A673 (cell line): Measurements from ENCODE around the gene SLC39A10. TPM values are rescaled to one million over a fixed set of nuclear protein-coding genes. Genes with fewer than 3 reads are reported as not detected.
A peak's percentile ranks its signal among the peaks of the same experiment; 100 is the strongest.
"Not testable (repeated sequence)": the region's sequence is repeated elsewhere in the genome, so short reads cannot be mapped to it uniquely, and the experiment has no call there.

Experiments
- BruUV-seq: library from RNA; stranded (reverse); fragments of 400-500 nt; replicated peaks from 2 replicates; lab custom pipeline; 2021; lab: Mats Ljungman, UMichigan
- CTCF ChIA-PET: fragments of 300-600 bp; sonication (Branson Sonifier 250); formaldehyde crosslinking; loops from one replicate; lab custom pipeline; 2022; ENCODE audit warnings: antibody characterized with exemption; lab: Charles Lee
- POLR2A ChIA-PET: fragments of 300-600 bp; sonication (Branson Sonifier 250); formaldehyde crosslinking; loops from one replicate; lab custom pipeline; 2022; ENCODE audit warnings: antibody characterized with exemption; ENCODE audit not compliant: low non-redundant PET; lab: Charles Lee
- DNase-seq: peaks from one replicate; pipeline ENCODE4 v3.0.0-alpha.2; 2015; ENCODE audit warnings: low spot score
- H3K27ac ChIP-seq: fragments of 200-600 bp; sonication (generic); 2 replicates; pipeline ENCODE4 v1.5.1; 2016; ENCODE audit warnings: mixed run types, low read depth, mild to moderate bottlenecking, mixed read lengths, antibody characterized with exemption, low read length; ENCODE audit not compliant: poor library complexity, severe bottlenecking
- H3K27me3 ChIP-seq: fragments of 200-600 bp; sonication (generic); replicated peaks from 2 replicates; pipeline ENCODE4 v1.6.1; 2017; ENCODE audit warnings: mixed run types, low read depth, mild to moderate bottlenecking, mixed read lengths, antibody characterized with exemption, low read length; ENCODE audit not compliant: insufficient read depth, poor library complexity
- H3K36me3 ChIP-seq: fragments of 200-600 bp; sonication (generic); 2 replicates; pipeline ENCODE4 v1.6.1; 2016; ENCODE audit warnings: mixed run types, mild to moderate bottlenecking, mixed read lengths, antibody characterized with exemption, low read length; ENCODE audit not compliant: insufficient read depth, poor library complexity, severe bottlenecking
- H3K4me1 ChIP-seq: fragments of 200-600 bp; sonication (generic); 2 replicates; pipeline ENCODE4 v1.6.1; 2017; ENCODE audit warnings: mixed run types, mild to moderate bottlenecking, mixed read lengths, antibody characterized with exemption, low read length; ENCODE audit not compliant: insufficient read depth, poor library complexity, severe bottlenecking
- H3K4me3 ChIP-seq: fragments of 200-600 bp; sonication (generic); 2 replicates; pipeline ENCODE4 v1.5.1; 2016; ENCODE audit warnings: low read depth, mixed run types, mild to moderate bottlenecking, mixed read lengths, low read length; ENCODE audit not compliant: poor library complexity, severe bottlenecking
- H3K9me3 ChIP-seq: fragments of 200-600 bp; sonication (generic); 2 replicates; pipeline ENCODE4 v1.6.1; 2016; ENCODE audit warnings: mixed run types, low read depth, mild to moderate bottlenecking, mixed read lengths, antibody characterized with exemption, low read length; ENCODE audit not compliant: poor library complexity, severe bottlenecking
- EZH2 ChIP-seq: fragments of 200-600 bp; sonication (generic); IDR thresholded peaks from 2 replicates; pipeline ENCODE4 v1.6.1; 2017; ENCODE audit warnings: borderline replicate concordance, low read depth, mild to moderate bottlenecking, mixed read lengths, antibody characterized with exemption, low read length; ENCODE audit not compliant: poor library complexity, severe bottlenecking
- intact Hi-C: fragments of 100-400 bp; cut with micrococcal nuclease; formaldehyde crosslinking; loops from one replicate; pipeline ENCODE4 v1.10.0; 2022; ENCODE audit not compliant: unreplicated experiment
- total RNA-seq: library from RNA; stranded (reverse); gene quantifications from 2 replicates; pipeline ENCODE4 v1.2.3, GENCODE V29; 2021
- TF ChIP-seq, protein P1 (sequence below): fragments of 300-800, 200-600 bp; sonication (generic); conservative IDR thresholded peaks from 2 replicates; pipeline ENCODE4 v1.5.1; 2017; ENCODE audit warnings: low read depth, mild to moderate bottlenecking, antibody characterized with exemption, low read length, moderate library complexity, mixed read lengths

SLC39A10 gene
- total RNA-seq, 1 experiment from 2014 or later: 42.3 TPM

DNA sequence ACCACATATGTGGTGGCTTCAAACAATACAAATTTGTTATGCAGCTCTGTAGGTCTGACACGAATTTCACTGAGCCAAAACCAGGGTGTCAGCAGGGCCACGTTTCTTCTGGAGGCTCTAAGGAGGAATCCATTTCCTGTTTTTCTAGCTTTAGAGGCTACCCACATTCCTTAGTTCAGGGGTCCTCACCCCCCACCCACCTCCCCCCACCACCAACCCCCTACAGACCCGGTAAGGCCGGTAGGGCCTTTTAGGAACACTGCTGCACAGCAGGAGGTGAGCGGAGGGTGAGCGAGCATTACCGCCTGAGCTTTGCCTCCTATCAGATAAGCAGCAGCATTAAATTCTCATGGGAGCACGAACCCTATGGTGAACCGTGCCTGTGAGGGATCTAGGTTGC lies 10.6 kb upstream of the SLC39A10 start:
- ChIA-PET CTCF (interaction anchor here (0.6 kb wide), 1 partner anchor 10 kb away, joined by 3 read pairs; the partner anchor contains the start of gene SLC39A10), POLR2A (no interaction called here)
- no peaks in the 10 kb centered on the region for H3K27me3 ChIP-seq
- H3K9me3 ChIP-seq: no peaks in the 10 kb centered on the region
- intact Hi-C loops: no loop called here
- no TSS peak for BruUV-seq
- H3K27ac ChIP-seq: no peak overlapping the region
- no peak for TF ChIP-seq EZH2
- TF ChIP-seq, protein P1, sequence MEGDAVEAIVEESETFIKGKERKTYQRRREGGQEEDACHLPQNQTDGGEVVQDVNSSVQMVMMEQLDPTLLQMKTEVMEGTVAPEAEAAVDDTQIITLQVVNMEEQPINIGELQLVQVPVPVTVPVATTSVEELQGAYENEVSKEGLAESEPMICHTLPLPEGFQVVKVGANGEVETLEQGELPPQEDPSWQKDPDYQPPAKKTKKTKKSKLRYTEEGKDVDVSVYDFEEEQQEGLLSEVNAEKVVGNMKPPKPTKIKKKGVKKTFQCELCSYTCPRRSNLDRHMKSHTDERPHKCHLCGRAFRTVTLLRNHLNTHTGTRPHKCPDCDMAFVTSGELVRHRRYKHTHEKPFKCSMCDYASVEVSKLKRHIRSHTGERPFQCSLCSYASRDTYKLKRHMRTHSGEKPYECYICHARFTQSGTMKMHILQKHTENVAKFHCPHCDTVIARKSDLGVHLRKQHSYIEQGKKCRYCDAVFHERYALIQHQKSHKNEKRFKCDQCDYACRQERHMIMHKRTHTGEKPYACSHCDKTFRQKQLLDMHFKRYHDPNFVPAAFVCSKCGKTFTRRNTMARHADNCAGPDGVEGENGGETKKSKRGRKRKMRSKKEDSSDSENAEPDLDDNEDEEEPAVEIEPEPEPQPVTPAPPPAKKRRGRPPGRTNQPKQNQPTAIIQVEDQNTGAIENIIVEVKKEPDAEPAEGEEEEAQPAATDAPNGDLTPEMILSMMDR: no peak
- DNase-seq: peak; percentile 13
- H3K4me3 ChIP-seq: no peak overlapping the region
- H3K4me1 ChIP-seq: no peaks in the 10 kb centered on the region
- no peaks in the 10 kb centered on the region for H3K36me3 ChIP-seq

DNA sequence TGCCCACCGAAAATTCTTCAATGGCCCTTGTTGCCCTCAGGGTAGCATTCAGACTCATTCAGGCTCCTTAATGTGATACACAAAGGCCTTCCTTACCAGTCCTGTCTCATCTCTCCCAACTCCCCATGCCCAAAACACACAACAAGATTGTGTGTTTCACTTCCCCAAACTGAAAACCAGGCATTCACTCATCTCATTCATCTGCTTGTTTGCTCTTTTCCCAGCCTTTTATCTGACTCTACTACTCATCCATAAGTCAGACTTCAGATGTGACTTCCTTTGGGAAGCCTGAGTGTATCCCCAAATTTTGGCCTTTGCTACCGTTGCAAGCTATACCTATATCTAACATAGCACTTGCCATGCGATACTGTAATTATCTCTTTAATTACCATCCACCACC lies 9.7 kb upstream of the SLC39A10 start:
- H3K27ac ChIP-seq: no peak overlapping the region
- ChIA-PET CTCF (no interaction called here), POLR2A (no interaction called here)

DNA sequence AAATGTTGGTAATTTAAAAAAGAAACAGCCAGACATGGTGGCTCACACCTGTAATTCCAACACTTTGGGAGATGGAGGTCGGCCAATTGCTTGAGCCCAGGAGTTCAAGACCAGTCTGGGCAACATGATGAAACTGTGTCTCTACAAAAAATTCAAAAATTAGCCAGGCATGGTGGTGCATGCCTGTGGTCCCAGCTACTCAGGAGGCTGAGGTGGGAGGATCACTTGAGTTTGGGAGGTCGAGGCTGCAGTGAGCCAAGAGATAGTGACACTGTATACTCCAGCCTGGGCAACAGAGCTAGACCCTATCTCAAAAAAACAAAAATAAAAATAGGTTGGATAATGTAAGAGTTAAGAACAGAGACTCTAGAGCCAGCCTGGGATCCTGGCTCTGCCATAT lies 8.7 kb upstream of the SLC39A10 start:
- intact Hi-C loops, H3K4me1 ChIP-seq, CTCF ChIA-PET, H3K27me3 ChIP-seq, DNase-seq, H3K27ac ChIP-seq, BruUV-seq, H3K4me3 ChIP-seq, H3K9me3 ChIP-seq, H3K36me3 ChIP-seq, POLR2A ChIA-PET: not testable (repeated sequence)

More for the DNA sequence above, 9.7 kb upstream of the SLC39A10 start:
- H3K9me3 ChIP-seq: no peaks in the 10 kb centered on the region
- intact Hi-C loops: no loop called here
- BruUV-seq: no TSS peak
- no peak overlapping the region for H3K4me3 ChIP-seq
- H3K4me1 ChIP-seq: no peaks in the 10 kb centered on the region
- H3K27me3 ChIP-seq: no peaks in the 10 kb centered on the region
- TF ChIP-seq EZH2: no peak
- TF ChIP-seq, protein P1: no peak
- no peak for DNase-seq
- no peaks in the 10 kb centered on the region for H3K36me3 ChIP-seq

DNA sequence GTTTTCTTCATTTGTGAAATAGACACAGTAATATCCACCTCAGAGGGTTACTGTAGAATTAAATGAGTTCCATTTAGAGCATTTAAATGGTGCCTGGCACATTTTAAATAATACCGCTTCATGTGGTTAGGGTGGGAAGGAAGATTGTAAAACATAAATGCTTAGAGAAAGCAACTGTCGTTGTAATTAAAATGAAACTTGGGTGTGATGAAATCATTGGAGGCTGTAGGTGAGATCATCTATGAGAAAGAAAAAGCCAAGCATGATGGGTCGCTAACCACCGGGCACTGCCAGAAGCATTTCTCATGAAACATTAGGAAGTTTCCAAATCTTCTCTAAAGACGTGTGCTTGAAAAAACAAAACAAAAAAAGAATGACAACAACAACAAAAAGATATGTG lies 8.2 kb upstream of the SLC39A10 start:
- H3K9me3 ChIP-seq: no peaks in the 10 kb centered on the region
- no peaks in the 10 kb centered on the region for H3K36me3 ChIP-seq
- H3K27me3 ChIP-seq: no peaks in the 10 kb centered on the region
- ChIA-PET CTCF (no interaction called here), POLR2A (no interaction called here)
- no peak overlapping the region for H3K4me3 ChIP-seq
- no peak for DNase-seq
- intact Hi-C loops: no loop called here
- no peak overlapping the region for H3K27ac ChIP-seq
- no peaks in the 10 kb centered on the region for H3K4me1 ChIP-seq
- BruUV-seq: no TSS peak
- no peak for TF ChIP-seq EZH2
- TF ChIP-seq, protein P1: no peak
